BJ (cell line): Measurements from ENCODE around the gene TFCP2. TPM values are rescaled to one million over a fixed set of nuclear protein-coding genes. Genes with fewer than 3 reads are reported as not detected.

Experiments
- CTCF ChIA-PET: fragments of 350-600 bp; formaldehyde crosslinking; extraction: SDS; loops from one replicate; lab custom pipeline; 2021; ENCODE audit warnings: antibody characterized with exemption, inconsistent platforms; lab: Yijun Ruan, JAX
- POLR2A ChIA-PET: fragments of 300-600 bp; sonication (Branson Sonifier 250); formaldehyde crosslinking; extraction: SDS; loops from one replicate; lab custom pipeline; 2021; ENCODE audit warnings: antibody characterized with exemption; lab: Charles Lee
- DNase-seq: peaks from one replicate; pipeline ENCODE4 v3.0.0-alpha.2; 2011; ENCODE audit warnings: low read depth
- H3K27me3 ChIP-seq: 2 replicates; pipeline ENCODE4 v1.6.0; 2011; ENCODE audit warnings: low read length; ENCODE audit not compliant: control insufficient read depth, insufficient read depth
- H3K36me3 ChIP-seq: 2 replicates; pipeline ENCODE4 v1.5.1; 2011; ENCODE audit warnings: low read length; ENCODE audit not compliant: control insufficient read depth, insufficient read depth
- H3K4me3 ChIP-seq: 2 replicates; pipeline ENCODE4 v1.5.1; 2011; ENCODE audit warnings: low read depth, mild to moderate bottlenecking, control low read depth, low read length
- CTCF ChIP-seq: IDR thresholded peaks from 2 replicates; pipeline ENCODE4 v1.5.1; 2011; ENCODE audit warnings: low read depth, mild to moderate bottlenecking, control low read depth, inconsistent platforms, low read length, moderate library complexity; ENCODE audit not compliant: insufficient read depth
- polyA plus RNA-seq: library from polyadenylated mRNA; depleted of rRNA; stranded (reverse); fragments of >200 nt; gene quantifications from 2 replicates; pipeline ENCODE4 v1.2.3, GENCODE V29; 2011

TFCP2 gene
- polyA plus RNA-seq, 1 experiment, result 11.4 TPM

GRCh38 chr12:51200806-51201205 is 27.9 kb upstream of the TFCP2 start:
- no peak for DNase-seq
- Histone ChIP-seq H3K27me3 (no peaks in the 10 kb centered on the region), H3K36me3 (0 out of 2 replicates have a peak, but pooled peaks cover 3% of the 10 kb centered on the region), H3K4me3 (no peak overlapping the region)
- POLR2A ChIA-PET, result no interaction called here
- CTCF ChIA-PET, result interaction anchor here (1.3 kb wide), 1 partner anchor 17 kb away, joined by 5 read pairs; the partner anchor contains the start of gene POU6F1
- TF ChIP-seq CTCF, result no peak

- Histone ChIP-seq H3K27me3 (no peaks in the 10 kb centered on the region), H3K36me3 (0 out of 2 replicates have a peak, but pooled peaks cover 3% of the 10 kb centered on the region), H3K4me3 (no peak overlapping the region)
- no peak for TF ChIP-seq CTCF
- ChIA-PET POLR2A (no interaction called here), CTCF (interaction anchor here (0.6 to 1.6 kb wide), 3 partner anchors 10 to 18 kb away, joined by 3 to 5 read pairs (median 3); partner anchors contain the start of gene POU6F1)
- DNase-seq, result no peak
Measured at GRCh38 chr12:51200156-51200555, 27.2 kb upstream of the TFCP2 start.

GRCh38 chr12:51199366-51199945 is 26.5 kb upstream of the TFCP2 start:
- CTCF ChIA-PET, result interaction anchor here (0.6 to 1.6 kb wide), 3 partner anchors 11 to 19 kb away, joined by 3 to 5 read pairs (median 3); partner anchors contain the start of gene POU6F1
- no peak for TF ChIP-seq CTCF
- Histone ChIP-seq H3K36me3 (0 out of 2 replicates have a peak, but pooled peaks cover 3% of the 10 kb centered on the region), H3K27me3 (no peaks in the 10 kb centered on the region), H3K4me3 (no peak overlapping the region)
- POLR2A ChIA-PET, result no interaction called here
- DNase-seq, result no peak

- ChIA-PET POLR2A (no interaction called here), CTCF (interaction anchor here (1.6 kb wide), 1 partner anchor 15 kb away, joined by 3 read pairs; no protein-coding TSS in a partner anchor)
- H3K36me3 ChIP-seq, result 0 out of 2 replicates have a peak, but pooled peaks cover 3% of the 10 kb centered on the region
- no peak for DNase-seq
- no peak overlapping the region for H3K4me3 ChIP-seq
- TF ChIP-seq CTCF, result no peak
- H3K27me3 ChIP-seq, result no peaks in the 10 kb centered on the region
Measured at GRCh38 chr12:51198568-51199365, 25.8 kb upstream of the TFCP2 start.
